ENCODE results near the gene COL4A2. TPM values are rescaled to one million over a fixed set of nuclear protein-coding genes. Genes with fewer than 3 reads are reported as not detected.
A peak's percentile ranks its signal among the peaks of the same experiment; 100 is the strongest.

COL4A2 gene
- total RNA-seq, 1 donor from 2014 or later: 1,414 TPM

- H4K20me1 ChIP-seq (ENCODE audit: insufficient read depth, low read length): peaks cover 6% of the 10 kb centered on the region
- no peaks in the 10 kb centered on the region for H3K4me1 Mint-ChIP-seq (ENCODE audit: low read depth, unreplicated experiment)
- no peak overlapping the region for H3K4me3 ChIP-seq (ENCODE audit: insufficient read depth, low read depth, low read length)
- no peak overlapping the region for H2AFZ ChIP-seq (ENCODE audit: low read depth, low read length)
- no peaks in the 10 kb centered on the region for H3K36me3 Mint-ChIP-seq (ENCODE audit: low read depth, unreplicated experiment)
- no peak overlapping the region for H3K27ac ChIP-seq (ENCODE audit: low read depth, low read length)
- no peak overlapping the region for H3K9ac ChIP-seq (ENCODE audit: low read length)
- peaks cover 7% of the 10 kb centered on the region for H3K4me1 ChIP-seq (ENCODE audit: insufficient read depth, low read length)
- H3K9me3 Mint-ChIP-seq (ENCODE audit: unreplicated experiment): no peaks in the 10 kb centered on the region
- no peak overlapping the region for H3K4me2 ChIP-seq (ENCODE audit: low read length)
- no peaks in the 10 kb centered on the region for H3K79me2 ChIP-seq (ENCODE audit: insufficient read depth, low read length)
- no peaks in the 10 kb centered on the region for H3K9me3 ChIP-seq (ENCODE audit: insufficient read depth, low read depth, low read length)
- H3K36me3 ChIP-seq (ENCODE audit: insufficient read depth, low read length): no peaks in the 10 kb centered on the region
- no peaks in the 10 kb centered on the region for H3K27me3 ChIP-seq (ENCODE audit: insufficient read depth, low read length)
- H3K27ac Mint-ChIP-seq (ENCODE audit: unreplicated experiment): no peak overlapping the region
- peaks cover 16% of the 10 kb centered on the region for H3K27me3 Mint-ChIP-seq (ENCODE audit: low read depth, unreplicated experiment)
- FAIRE-seq (no peak), DNase-seq (ENCODE audit: low read depth) (no peak)
- H3K4me3 Mint-ChIP-seq (ENCODE audit: unreplicated experiment): no peak overlapping the region
- no peak for TF ChIP-seq EZH2 (IDR thresholded peaks at IDR 0.05; ENCODE audit: insufficient read depth, low read length)
- TF ChIP-seq, protein P1, sequence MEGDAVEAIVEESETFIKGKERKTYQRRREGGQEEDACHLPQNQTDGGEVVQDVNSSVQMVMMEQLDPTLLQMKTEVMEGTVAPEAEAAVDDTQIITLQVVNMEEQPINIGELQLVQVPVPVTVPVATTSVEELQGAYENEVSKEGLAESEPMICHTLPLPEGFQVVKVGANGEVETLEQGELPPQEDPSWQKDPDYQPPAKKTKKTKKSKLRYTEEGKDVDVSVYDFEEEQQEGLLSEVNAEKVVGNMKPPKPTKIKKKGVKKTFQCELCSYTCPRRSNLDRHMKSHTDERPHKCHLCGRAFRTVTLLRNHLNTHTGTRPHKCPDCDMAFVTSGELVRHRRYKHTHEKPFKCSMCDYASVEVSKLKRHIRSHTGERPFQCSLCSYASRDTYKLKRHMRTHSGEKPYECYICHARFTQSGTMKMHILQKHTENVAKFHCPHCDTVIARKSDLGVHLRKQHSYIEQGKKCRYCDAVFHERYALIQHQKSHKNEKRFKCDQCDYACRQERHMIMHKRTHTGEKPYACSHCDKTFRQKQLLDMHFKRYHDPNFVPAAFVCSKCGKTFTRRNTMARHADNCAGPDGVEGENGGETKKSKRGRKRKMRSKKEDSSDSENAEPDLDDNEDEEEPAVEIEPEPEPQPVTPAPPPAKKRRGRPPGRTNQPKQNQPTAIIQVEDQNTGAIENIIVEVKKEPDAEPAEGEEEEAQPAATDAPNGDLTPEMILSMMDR (IDR thresholded peaks at IDR 0.05; ENCODE audit: insufficient read depth, low read depth, low read length): no peak
Measured at GRCh38 chr13:110523180-110523579, 216.1 kb downstream of the COL4A2 start.

DNA sequence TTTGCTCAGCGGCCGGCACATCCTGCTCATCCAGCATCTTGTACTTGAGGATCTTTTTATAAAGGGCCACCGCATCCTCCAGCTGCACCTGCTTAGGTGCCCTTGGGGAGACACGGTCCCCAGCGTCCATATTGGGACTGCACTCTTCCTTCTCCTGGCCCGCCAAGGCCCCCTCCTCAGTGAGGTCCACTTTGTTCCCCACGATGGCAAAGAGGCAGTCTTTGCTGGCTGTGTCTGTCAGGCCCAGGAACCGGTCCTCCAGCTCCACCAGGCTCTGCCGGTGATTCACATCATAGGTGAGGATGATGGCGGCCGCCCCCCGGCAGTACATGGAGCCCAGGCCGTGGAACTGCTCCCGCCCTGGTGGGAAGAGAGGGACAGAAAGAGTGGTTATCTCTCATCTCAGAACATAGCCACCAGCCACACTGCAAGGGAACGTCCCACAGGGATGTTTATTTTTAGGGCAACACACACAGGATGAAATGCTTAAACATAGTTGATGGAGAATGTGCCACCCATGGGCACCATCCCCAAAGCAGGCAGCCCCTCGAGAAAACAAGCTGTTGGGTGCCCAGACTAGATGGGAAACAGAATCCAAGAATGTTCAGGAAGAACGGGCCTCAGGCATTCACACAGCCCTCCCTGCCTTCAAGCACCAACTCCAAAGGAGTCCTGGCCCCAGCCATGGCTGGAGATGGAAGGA lies 216.9 kb downstream of the COL4A2 start:
- Histone ChIP-seq H3K4me1 (ENCODE audit: insufficient read depth, low read length) (peaks cover 7% of the 10 kb centered on the region), H3K4me3 (ENCODE audit: insufficient read depth, low read depth, low read length) (no peak overlapping the region), H3K4me2 (ENCODE audit: low read length) (no peak overlapping the region), H3K36me3 (ENCODE audit: insufficient read depth, low read length) (no peaks in the 10 kb centered on the region), H3K9ac (ENCODE audit: low read length) (no peak overlapping the region), H3K9me3 (ENCODE audit: insufficient read depth, low read depth, low read length) (no peaks in the 10 kb centered on the region), H2AFZ (ENCODE audit: low read depth, low read length) (no peak overlapping the region), H3K27me3 (ENCODE audit: insufficient read depth, low read length) (no peaks in the 10 kb centered on the region), H3K79me2 (ENCODE audit: insufficient read depth, low read length) (no peaks in the 10 kb centered on the region), H4K20me1 (ENCODE audit: insufficient read depth, low read length) (peaks cover 6% of the 10 kb centered on the region), H3K27ac (ENCODE audit: low read depth, low read length) (no peak overlapping the region)
- Mint-ChIP-seq H3K9me3 (ENCODE audit: unreplicated experiment) (no peaks in the 10 kb centered on the region), H3K27me3 (ENCODE audit: low read depth, unreplicated experiment) (peaks cover 16% of the 10 kb centered on the region), H3K36me3 (ENCODE audit: low read depth, unreplicated experiment) (no peaks in the 10 kb centered on the region), H3K4me3 (ENCODE audit: unreplicated experiment) (no peak overlapping the region), H3K4me1 (ENCODE audit: low read depth, unreplicated experiment) (no peaks in the 10 kb centered on the region), H3K27ac (ENCODE audit: unreplicated experiment) (no peak overlapping the region)
- FAIRE-seq (no peak), DNase-seq (ENCODE audit: low read depth) (no peak)
- TF ChIP-seq EZH2 (IDR thresholded peaks at IDR 0.05; ENCODE audit: insufficient read depth, low read length): no peak
- TF ChIP-seq, protein P1 (IDR thresholded peaks at IDR 0.05; ENCODE audit: insufficient read depth, low read depth, low read length): no peak

DNA sequence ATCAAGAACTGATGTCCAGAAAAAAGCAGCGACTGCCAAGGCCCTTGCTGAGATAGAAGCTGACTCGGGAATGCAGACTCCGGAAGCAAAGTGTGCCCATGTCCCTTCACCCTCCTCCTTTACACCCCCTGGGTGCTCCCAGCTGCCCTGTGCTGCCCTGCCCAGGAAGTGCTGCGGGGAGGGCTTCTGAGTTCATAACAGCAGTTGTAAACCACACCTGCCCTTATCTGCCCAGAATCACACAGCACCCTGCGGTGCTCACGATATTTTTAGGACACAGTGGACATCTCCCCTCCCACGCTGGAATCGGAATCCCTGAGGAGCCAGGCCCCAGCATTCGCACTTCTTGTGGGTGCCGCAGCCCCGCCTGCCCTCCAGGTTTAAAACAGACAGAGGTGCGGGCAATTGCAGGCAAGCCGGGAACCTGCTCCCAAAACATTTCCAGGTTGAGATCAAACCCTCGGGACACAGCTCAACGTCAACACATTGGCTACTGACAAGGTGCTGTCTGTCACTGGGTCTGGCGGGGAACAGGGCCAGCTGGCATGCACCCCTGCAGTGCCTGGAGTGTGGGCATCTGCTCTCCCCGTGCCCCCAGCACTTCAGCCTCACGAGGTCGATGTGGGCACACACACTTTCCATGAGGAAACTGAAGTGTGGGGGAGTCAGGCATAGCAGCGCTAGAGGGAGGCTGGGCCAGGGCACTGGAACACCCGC lies 217.6 kb downstream of the COL4A2 start:
- no peak overlapping the region for H3K4me3 ChIP-seq (ENCODE audit: insufficient read depth, low read depth, low read length)
- H3K27me3 ChIP-seq (ENCODE audit: insufficient read depth, low read length): no peaks in the 10 kb centered on the region
- no peak overlapping the region for H3K9ac ChIP-seq (ENCODE audit: low read length)
- FAIRE-seq (no peak), DNase-seq (ENCODE audit: low read depth) (no peak)
- H3K4me3 Mint-ChIP-seq (ENCODE audit: unreplicated experiment): no peak overlapping the region
- TF ChIP-seq, protein P1 (IDR thresholded peaks at IDR 0.05; ENCODE audit: insufficient read depth, low read depth, low read length): no peak
- TF ChIP-seq EZH2 (IDR thresholded peaks at IDR 0.05; ENCODE audit: insufficient read depth, low read length): no peak
- no peaks in the 10 kb centered on the region for H3K9me3 Mint-ChIP-seq (ENCODE audit: unreplicated experiment)
- H4K20me1 ChIP-seq (ENCODE audit: insufficient read depth, low read length): peaks cover 6% of the 10 kb centered on the region
- H3K36me3 Mint-ChIP-seq (ENCODE audit: low read depth, unreplicated experiment): peaks cover 2% of the 10 kb centered on the region
- H3K4me2 ChIP-seq (ENCODE audit: low read length): no peak overlapping the region
- H3K27me3 Mint-ChIP-seq (ENCODE audit: low read depth, unreplicated experiment): peaks cover 16% of the 10 kb centered on the region
- no peaks in the 10 kb centered on the region for H3K4me1 Mint-ChIP-seq (ENCODE audit: low read depth, unreplicated experiment)
- peak overlapping the region; percentile 41 for H3K27ac Mint-ChIP-seq (ENCODE audit: unreplicated experiment)
- H2AFZ ChIP-seq (ENCODE audit: low read depth, low read length): no peak overlapping the region
- no peaks in the 10 kb centered on the region for H3K36me3 ChIP-seq (ENCODE audit: insufficient read depth, low read length)
- no peaks in the 10 kb centered on the region for H3K79me2 ChIP-seq (ENCODE audit: insufficient read depth, low read length)
- no peak overlapping the region for H3K27ac ChIP-seq (ENCODE audit: low read depth, low read length)
- no peaks in the 10 kb centered on the region for H3K9me3 ChIP-seq (ENCODE audit: insufficient read depth, low read depth, low read length)
- H3K4me1 ChIP-seq (ENCODE audit: insufficient read depth, low read length): peaks cover 7% of the 10 kb centered on the region

Data from astrocyte (in vitro differentiated cells and primary cell).